GM04503 (cell line): ENCODE results near the gene SATB1.

Experiments used
- DNase-seq: peaks from one replicate; pipeline ENCODE4 v3.0.0-alpha.2; 2012; ENCODE audit warnings: low read depth

Gene SATB1

GRCh38 chr3:18431266-18431665, 6.1 kb upstream of the SATB1 start:
- DNase-seq, result no peak

- no peak for DNase-seq
These were observed 4.0 kb upstream of the SATB1 start for GRCh38 chr3:18428991-18429745.

- DNase-seq, result no peak
These were observed 2.9 kb upstream of the SATB1 start for GRCh38 chr3:18428036-18428435.

GRCh38 chr3:18426597-18427193, 1.6 kb upstream of the SATB1 start:
- DNase-seq, result no peak

GRCh38 chr3:18425641-18426257, 610 bp upstream of the SATB1 start:
- no peak for DNase-seq

- no peak for DNase-seq
These were observed 868 bp downstream of the SATB1 start for GRCh38 chr3:18424213-18424728.

GRCh38 chr3:18423401-18424212, 1.5 kb downstream of the SATB1 start:
- DNase-seq, result peak; percentile 25

- no peak for DNase-seq
These were observed 2.2 kb downstream of the SATB1 start for GRCh38 chr3:18422972-18423371.

- DNase-seq, result no peak
These were observed 4.6 kb downstream of the SATB1 start for GRCh38 chr3:18420555-18420954.

- DNase-seq, result no peak
These were observed 5.9 kb downstream of the SATB1 start for GRCh38 chr3:18419232-18419631.

GRCh38 chr3:18417904-18418572, 7.1 kb downstream of the SATB1 start:
- DNase-seq, result no peak

- DNase-seq, result no peak
These were observed 8.8 kb downstream of the SATB1 start for GRCh38 chr3:18416332-18416731.

GRCh38 chr3:18415839-18416238, 9.3 kb downstream of the SATB1 start:
- no peak for DNase-seq

GRCh38 chr3:18415167-18415566, 10.0 kb downstream of the SATB1 start:
- no peak for DNase-seq

GRCh38 chr3:18412684-18413083, 12.5 kb downstream of the SATB1 start:
- DNase-seq, result no peak

- no peak for DNase-seq
These were observed 13.6 kb downstream of the SATB1 start for GRCh38 chr3:18411541-18411940.

GRCh38 chr3:18410205-18410604, 14.9 kb downstream of the SATB1 start:
- DNase-seq, result no peak

GRCh38 chr3:18409266-18409665, 15.9 kb downstream of the SATB1 start:
- no peak for DNase-seq

- no peak for DNase-seq
These were observed 20.0 kb downstream of the SATB1 start for GRCh38 chr3:18405141-18405540.

GRCh38 chr3:18403061-18403460, 22.1 kb downstream of the SATB1 start:
- no peak for DNase-seq

- no peak for DNase-seq
These were observed 22.8 kb downstream of the SATB1 start for GRCh38 chr3:18402239-18402799.
